Stimulated activated CD8-positive, alpha-beta memory T cell treated with anti-CD3 and anti-CD28 coated beads, Interleukin-7, amount 100 ng/mL, for 1 hour (primary cell): ENCODE measurements around the gene IPO7.
"Not testable (repeated sequence)": the region's sequence is repeated elsewhere in the genome, so short reads cannot be mapped to it uniquely, and the experiment has no call there.

Experiments
- DNase-seq, 2 donors: peaks; one replicate each; pipeline ENCODE4 v3.0.0-alpha.2; 2020; ENCODE audit warnings: low read depth in 2 of 2

The IPO7 gene

DNA sequence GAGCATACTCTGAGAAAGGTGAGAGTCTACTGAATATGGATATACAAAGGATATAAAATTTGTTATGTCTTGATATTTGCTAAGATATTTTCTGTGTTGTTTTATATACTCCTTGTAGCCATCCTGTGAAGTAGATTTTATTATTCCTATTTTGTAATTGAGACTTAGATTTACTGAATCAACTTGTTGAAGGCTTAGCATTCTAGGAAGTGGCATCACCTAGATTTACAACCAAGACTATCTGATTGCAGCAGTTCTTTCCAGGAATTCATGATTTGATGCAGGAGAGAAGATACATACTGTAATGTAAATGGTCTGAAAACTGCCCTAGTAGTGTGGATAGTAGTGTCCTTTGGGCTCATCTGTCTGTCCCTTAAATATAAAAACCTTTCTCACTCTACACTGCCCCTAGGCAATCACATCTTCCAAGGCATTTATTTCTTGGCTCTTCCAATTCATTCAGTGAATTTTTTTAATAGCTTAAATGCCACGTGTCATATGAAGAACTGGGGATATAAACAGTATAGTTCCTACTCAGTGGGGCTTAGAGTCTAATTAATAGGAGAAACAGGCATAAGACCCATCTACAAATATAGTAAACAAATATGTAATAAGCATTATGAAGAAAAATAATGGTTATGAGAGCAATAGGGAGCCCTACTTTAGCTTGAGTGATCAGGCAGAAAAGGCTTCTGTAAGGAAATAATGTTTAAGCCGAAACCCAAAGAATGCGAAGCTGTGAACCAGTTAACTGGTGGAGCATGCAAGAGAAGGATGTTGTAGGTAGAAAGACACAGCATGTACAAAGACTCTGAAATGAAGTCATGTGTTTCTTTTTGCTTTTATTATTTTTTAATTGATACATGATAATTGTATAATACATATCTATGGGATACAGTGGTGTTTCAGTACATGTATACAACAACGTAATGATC, 13.6 kb downstream of the IPO7 start:
- DNase-seq = no peak

DNA sequence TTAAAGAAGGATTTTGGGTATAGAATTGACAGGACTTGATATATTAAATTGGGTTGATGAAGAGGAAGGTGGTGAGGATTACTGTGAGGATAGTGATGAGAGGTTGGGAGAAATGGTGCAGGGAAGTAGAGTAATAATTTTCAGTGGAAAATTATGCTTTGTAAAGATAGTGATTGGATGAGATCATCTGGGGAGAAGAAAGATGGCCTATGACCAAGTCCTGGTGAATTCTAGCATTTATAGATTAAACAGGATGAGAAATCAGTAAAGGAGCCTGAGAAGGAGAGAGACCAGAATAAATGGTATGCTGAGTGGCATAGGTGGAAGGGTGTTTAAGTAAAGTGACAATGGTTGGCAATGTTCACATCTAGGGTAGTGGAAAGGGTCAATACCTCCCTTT, 15.0 kb downstream of the IPO7 start:
- DNase-seq = no peak

DNA sequence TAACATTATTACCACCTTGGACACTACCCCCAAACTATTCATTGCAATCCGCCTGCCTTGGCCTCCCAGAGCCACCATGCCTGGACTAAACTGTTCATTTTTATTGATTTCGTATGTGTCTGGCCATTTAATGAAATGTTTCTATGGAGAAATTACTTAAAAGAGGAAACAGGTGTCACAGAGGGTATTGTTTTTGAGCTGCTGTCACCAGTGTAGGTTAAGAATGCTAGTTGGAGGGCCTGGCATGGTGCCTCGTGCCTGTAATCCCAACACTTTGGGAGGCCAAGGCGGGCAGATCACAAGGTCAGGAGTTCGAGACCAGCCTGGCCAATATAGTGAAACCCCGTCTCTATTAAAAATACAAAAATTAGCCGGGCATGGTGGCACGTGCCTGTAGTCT, 17.4 kb downstream of the IPO7 start:
- not testable (repeated sequence) for DNase-seq

DNA sequence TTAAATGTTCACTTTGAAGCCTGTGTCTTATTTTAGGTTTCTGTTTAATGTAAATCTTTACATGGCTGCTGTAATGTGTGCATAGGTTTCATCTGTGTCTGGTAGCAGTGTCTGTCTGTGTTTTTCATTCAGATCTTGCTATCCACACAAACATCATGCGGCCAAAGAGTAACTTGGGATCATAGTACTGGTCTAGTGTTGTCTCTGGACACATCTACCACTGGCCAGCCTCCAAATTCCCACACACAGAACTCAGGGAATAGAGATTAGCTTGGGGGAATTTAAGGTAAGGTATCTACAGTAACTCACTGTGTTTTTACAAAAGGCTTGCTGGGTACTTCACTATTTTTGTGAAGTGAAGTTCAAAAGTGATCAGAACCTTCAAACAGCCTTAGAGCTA, 44.3 kb downstream of the IPO7 start:
- no peak for DNase-seq

DNA sequence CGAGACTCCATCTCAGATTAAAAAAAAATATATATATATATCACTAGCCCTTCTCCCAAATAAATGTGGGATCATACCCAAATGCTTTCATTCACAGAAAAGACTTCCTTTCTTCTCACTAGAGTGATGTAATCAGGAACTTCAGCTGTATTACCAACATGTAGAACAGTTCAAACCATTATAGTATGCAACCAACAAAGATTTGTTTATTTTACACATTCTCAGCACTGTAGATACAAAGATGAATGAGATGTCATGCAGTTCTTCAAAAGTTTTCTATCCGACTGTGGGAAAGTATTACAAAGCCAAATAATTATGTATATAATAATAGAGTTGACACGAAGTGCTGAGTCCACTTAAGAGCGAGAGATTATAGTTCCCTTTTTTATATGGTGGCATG, 54.2 kb downstream of the IPO7 start:
- no peak for DNase-seq

DNA sequence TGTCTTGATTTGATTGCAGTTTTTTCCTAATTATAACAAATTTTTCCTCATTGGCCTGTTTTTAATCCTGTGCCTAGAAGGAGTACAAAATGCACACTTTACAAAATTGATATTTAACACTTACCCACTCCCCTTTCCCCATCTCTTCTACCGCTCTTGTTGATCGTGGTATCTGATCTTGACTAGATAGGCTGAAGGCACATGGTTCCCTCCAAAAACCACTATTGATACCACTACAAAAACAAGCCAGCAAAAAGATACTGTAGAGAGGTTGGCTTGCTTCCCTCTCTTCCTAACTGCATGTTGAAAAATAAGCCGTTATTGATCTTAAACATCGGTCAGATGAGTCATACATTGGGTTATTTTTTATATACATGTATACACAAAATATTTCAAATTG, 61.8 kb downstream of the IPO7 start:
- DNase-seq = no peak

DNA sequence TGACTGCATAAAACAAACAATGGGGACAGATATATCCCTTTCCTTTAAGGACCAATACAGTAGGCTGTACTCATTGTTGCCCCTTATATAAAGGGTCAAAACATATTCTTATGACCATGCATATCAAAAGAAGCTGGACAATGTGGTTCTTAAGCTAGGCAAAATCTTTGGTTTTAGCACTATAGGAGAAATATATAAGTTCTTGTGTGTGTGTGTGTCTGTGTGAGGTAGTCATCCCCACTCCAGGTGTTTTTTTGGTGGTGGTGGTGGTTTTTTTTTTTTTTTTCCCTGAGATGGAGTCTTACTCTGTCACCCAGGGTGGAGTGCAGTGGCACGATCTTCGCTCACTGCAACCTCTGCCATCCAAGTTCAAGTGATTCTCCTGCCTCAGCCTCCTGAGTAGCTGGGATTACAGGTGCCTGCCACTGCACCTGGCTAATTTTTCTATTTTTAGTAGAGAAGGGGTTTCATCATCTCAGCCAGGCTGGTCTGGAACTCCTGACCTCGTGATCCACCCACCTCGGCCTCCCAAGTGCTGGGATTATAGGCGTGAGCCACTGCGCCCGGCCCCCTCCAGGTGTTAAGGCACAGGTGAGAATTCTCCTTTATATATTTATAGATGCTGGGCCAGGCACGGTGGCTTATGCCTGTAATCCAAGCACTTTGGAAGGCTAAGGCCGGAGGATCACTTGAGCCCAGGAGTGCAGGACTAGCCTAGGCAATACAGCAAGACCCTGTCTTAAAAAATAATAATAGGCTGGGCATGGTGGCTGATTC, 64.3 kb downstream of the IPO7 start:
- no peak for DNase-seq

DNA sequence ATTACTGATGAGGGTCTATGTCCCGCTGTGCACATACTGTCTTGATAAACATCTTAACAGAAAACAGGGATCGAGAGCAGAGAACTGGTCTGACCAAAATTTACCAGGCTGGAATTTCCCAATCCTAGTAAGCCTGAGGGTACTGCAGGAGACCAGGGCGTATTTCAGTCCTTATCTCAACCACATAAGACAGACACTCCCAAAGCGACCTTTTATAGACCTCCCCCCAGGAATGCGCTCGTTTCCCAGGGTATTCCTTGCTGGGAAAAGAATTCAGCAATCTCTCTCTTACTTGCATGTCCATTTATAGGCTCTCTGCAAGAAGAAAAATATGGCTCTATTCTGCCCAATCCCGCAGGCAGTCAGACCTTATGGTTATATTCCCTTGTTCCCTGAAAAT, 67.6 kb downstream of the IPO7 start:
- DNase-seq = not testable (repeated sequence)

DNA sequence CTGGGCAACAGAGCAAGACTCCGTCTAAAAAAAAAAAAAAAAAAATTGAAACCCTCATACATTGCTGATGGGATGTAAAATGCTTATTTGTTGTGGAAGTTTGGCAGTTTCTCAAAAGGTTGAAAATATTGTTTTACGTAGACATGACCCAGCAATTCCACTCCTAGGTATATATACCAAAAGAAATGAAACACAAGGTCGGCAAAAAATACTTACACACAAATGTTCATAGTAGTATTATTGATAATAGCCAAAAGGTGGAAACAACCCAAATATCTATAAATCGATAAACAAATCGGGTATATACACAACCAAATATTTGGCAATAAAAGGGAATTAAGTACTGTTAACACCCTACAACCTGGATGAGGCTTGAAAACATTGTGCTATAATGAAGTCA, 71.3 kb downstream of the IPO7 start:
- no peak for DNase-seq

DNA sequence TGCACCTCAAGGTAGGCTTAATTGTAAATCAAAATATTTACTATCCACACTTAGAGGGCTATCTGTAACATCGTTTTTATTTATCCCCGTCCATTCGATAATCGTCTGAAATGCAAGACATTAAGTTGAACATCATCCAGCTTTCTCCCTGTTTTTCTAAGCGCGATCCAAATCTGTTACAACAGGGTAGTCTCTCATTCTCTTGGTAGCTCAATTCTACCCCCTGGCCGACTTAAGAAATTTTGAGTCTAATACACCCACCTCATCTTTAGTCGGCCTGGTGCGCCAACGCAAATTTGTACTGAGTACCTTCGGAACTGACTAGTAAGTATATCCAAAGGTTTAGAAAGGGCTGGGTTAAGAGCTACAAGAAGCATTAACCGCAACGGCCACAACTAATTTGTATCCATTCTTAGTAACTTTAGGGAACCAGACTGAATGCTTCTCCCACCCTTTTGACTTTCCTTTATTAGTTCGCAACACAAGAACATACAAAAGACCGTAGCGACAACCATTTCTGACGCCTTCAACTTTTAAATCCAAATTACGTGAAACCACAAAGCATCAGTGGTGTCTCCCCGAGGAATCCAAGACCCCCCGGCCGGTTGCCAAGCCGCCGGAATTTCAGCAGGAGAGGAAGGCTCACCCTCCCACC, 75.3 kb downstream of the IPO7 start:
- peak in 1 of 2 donors; percentile 3 for DNase-seq

DNA sequence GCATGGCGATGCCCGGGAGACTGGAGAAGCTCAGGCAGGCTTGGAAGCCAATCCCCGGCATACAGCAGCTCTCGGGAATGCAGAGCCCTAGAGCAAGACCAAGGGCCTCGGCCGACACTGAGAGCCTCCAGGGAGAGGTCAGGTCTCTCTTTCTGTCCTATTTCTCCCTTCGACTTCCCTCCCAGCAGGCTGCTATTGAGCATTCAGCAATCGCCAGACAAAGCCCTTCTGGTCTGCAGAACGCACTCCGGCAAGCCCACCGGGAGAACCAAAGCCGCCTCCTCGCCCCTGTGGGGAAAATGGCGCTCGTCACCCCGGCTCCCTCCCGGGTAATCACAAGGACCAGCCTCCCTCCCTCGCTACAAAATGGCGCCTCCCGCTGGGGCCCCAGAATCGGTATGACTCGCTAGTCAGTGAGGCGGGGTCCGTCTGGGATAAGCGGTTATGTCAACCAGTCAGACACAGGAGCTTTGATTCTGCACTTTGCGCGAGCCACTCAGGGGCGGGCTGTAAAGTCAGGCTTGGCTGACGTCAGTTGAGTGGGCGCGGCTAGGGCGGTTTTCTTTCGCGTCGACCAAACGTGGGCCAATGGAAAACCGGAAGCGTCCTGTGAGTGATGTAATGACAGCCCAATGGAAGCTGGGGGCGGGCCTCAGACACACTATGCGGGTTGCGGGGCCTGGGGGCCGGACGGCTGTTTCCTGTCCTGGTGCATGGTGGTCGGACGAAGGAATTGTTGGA, 76.0 kb downstream of the IPO7 start, which contains the start of gene ZNF143:
ZNF143 (plus strand) TSS at position 691 of the 741 bp plus-strand sequence. CDS start 10,297 bp downstream, outside the sequence.
- DNase-seq = peak; percentile 99 to 100

DNA sequence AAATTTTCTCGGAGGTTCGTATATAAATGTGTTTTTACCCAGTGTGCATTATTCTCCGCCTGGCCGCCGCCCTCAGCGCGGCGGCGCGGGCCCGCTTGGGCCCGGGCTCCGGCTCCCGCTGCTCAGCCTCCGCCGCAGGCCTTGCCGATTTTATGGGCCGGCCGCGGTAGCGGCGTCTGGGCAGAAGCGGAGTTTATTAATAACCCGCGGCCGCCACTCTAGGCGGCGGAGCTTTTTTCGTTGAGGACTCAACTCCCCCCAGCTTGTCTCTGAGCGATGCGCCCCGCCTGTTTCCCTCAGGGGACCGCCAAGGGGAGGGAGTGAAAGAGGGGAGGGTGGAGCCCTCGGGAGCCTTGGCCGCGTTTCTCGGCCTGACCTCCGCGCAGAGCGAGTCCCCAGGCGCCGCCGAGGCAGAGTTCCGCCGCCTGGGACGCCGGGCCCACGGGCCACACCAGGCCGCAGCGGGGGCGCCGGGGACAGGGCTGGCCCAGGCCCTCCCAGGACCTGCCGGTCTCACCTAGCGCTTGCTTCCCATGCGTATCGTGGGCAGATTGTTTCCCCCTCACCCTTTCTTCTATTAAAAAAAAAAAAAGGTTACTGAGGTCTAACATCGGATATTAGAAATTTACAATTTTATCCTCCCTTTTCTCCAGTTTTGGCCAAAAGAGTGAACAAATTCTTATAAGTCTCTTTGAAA, 76.8 kb downstream of the IPO7 start:
- peak; percentile 58 to 59 for DNase-seq

DNA sequence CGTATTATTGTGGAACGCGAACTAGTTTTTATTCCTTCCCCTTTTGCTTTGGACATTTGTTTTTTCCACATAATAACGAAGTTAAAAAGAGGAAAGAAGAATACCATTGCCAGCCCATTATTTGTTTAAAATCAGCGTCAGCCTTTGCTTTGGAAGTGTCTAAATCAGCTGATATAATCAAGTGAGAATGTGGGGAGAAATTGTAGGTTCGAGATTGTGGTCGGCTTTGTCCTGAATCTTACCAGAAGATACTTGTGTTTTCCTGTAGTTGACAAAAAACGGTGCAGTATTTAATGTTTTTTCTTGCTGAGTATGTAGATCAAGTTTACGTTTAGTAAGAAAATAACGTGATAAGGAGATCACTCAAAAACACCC, 77.3 kb downstream of the IPO7 start:
- DNase-seq = no peak

DNA sequence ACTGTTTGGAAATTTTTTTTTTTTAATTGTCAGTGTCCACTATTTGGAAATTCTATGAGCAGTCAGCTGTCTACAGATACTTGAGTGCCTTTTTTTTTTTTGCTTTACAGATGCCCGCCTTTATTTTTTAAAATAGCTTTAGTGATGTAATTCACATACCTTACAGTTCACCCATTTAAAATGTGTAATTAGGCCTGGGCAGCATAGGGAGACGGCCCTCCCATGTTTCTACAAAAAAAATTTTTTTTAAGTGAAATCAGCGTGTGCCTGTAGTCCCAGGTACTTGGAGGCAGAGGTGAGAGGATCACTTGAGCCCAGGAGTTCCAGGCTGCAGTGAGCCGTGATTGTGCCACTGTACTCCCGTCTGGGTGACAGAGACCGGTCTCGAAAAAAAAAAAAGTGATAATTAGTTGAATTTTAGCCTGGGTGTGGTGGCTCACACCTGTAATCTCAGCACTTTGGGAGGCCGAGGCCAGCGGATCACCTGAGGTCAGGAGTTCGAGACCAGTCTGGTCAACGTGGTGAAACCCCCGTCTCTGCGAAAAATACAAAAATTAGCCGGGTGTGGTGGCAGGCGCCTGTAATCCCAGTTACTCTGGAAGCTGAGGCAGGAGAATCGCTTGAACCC, 77.8 kb downstream of the IPO7 start:
- no peak for DNase-seq

DNA sequence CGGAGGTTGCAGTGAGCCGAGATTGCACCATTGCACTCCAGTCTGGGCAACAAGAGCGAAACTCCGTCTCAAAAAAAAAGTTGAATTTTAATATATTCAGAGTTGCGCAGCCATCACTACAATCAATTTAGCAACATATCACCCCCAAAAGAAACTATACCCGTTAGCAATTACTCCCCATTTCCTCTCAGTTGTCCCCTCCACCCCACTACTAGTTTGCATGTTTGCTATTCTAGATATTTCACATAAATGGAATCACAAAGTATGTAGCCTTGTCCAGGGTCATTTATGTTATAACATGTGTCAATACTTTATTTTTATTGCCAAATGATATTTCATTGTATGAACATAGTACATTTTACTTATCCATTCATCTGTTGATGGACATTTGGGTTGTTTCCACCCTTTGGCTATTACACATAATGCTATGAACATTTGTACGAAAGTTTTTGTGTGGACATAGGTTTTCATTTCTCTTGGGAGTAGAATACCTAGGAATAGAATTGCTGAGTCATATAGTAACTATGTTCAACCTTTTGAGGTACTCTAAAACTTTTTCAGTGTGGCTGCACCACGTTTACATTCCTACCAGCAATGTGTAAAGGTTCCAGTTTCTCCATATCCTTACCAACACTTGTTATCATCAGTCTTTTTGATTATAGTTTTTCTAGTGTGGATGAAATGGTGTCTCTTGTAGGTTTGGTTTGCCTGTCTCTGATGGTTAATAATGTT, 78.5 kb downstream of the IPO7 start:
- DNase-seq = no peak

DNA sequence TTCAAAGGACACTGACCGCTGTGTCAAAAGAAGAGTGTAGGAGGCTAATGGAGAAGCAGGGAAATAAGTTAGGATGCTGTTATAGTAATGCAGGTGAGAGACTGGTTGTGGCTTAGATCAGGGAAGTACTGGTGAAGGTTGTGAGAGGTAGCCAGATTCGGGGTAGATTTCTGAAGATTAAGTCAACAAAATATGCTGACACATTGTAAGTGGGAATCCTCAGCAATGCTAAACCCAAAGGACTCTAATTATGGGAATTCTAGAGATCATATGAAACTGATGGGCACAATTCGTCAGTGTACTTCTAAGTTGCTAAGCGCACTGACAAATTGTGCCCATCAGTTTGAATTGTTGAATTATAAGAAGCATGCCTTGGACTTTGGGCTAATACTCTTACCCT, 86.3 kb downstream of the IPO7 start:
- DNase-seq = no peak

DNA sequence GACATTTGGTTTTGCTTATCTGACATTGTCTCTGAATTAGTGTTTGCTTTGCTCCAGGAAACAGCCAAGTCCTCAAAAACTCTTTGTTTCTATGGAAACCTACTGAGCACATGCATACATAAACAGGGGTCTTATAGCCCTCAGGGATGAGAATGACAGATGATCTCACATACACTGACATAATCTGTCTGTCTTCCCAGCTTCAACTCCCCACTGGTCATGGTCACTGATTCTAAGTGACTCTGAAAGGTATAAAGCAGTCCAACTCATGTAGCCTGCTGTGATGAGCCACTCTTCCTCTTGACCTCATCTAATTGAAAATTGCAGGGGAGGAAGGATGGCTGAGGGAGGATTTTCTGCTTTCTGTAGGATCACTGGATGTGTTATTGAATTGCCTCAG, 89.0 kb downstream of the IPO7 start:
- no peak for DNase-seq

DNA sequence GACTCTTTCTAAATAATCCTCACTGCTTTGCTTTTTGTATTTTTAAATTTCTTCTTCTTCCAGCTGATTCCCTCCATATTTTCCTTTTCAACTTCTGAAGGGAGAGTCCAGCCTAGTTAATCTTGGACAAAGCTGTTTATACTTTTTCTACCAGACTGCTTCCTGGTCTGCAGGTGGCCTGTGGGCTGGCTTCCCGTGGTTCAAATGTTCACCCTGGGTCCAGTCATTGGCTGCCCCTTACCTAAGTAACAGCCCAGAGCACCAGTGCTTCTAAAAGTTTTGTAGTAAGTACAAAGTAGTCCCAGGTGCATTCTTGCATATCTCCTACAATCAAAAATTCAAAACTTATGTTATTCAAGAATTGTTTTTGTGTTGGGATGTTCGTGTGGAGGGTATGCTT, 95.4 kb downstream of the IPO7 start:
- no peak for DNase-seq

DNA sequence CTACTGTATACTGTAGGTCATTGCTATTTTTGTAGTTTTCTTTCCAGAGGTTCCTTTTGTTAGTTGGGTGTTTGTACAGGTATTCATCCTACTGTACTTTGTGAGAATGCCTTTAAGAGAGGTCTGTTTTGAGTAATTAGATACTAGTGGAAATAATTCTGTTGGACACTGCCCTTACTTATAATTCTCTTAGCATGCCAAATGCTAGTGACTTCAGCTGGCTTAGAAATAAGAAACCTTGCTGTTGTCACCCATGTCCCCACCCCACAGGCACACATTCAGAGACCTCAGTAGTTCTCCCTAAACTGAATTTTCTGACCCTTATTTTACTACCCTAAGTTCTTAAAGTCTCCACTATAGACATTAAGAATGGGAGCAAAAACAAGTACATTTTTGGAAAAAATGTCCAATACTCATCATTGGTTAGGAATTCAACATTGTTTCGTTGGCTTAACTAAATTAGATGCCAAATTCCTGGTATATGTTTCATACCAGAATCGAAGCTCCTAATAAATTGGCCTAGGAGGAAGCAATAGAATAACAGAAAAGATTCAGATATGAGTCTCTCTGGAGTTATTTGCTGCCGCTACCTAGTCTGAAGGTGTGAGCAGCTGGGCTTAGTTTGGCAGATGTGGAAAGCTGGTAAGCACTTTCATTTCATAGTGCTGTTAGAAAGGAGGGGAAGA, 104.8 kb downstream of the IPO7 start:
- DNase-seq = no peak
